Activated CD4-positive, alpha-beta T cell treated with anti-CD3 and anti-CD28 coated beads, Interleukin-2, amount 50 U/mL, for 16 hours (primary cell): ENCODE data around the gene MRPL34.

Source experiments
- DNase-seq: peaks from one replicate; pipeline ENCODE4 v3.0.0-alpha.2; 2020

MRPL34 gene

GRCh38 chr19:17329366-17330261 lies 23.9 kb downstream of the MRPL34 start:
- no peak for DNase-seq

GRCh38 chr19:17330262-17331044 lies 24.8 kb downstream of the MRPL34 start:
- no peak for DNase-seq

GRCh38 chr19:17331045-17331558 lies 25.4 kb downstream of the MRPL34 start:
- DNase-seq: no peak

DNA sequence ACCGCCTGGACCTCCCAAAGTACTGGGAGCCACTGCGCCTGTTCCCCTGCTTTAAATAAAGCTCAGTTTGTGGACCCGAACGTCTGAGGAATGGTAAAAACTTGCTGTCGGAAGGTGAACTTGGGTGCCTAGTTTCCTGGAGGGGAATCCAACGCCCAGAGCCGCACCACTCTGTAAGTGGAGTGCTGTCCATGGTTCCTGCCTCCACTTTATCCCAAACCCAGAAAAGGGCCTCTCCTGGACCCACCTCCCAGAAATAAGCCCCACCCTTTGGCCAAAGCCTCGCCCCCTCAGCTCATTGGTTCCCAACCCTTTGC lies 26.6 kb downstream of the MRPL34 start:
- no peak for DNase-seq

- DNase-seq: peak; percentile 42
Measured at GRCh38 chr19:17332677-17333581, 27.3 kb downstream of the MRPL34 start.

DNA sequence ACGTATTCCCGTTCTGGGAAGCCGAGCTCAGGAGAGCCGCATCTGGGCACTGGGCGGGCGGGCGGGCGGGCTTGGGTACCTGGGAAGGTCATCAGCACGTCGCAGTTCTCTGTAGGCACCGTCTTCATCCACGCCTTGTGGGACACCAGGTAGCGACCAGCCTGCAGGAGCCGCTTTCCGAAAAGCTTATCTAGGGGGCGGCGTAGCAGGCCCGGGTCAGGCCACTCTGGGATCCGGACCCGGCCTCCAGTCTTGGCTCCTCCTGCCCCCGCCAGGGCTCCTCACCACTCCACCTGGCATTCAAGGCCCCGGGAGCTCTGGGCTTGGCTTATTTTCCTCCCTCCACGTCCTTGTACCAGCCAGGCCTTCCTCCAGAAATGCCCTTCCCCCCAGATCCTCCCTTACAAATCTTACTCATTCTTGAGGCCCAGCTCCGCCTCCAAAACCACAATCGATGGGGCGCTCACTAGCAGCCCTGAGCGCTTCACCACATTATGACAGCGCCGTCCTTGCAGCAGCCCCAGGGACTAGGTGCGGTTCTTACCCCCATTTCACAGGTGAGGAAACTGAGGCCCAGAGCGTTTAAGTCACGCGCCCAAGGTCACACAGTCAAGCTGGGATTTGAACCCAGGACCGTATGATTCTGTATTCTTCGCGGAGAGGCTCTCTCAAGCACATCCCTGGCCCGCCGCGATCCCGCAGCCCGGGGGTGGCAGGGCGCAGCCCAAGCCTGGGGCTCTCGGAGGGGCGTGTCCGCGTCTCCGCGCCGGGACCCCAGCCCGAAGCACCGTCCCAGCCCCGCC lies 28.1 kb downstream of the MRPL34 start:
- peak; percentile 91 for DNase-seq

DNA sequence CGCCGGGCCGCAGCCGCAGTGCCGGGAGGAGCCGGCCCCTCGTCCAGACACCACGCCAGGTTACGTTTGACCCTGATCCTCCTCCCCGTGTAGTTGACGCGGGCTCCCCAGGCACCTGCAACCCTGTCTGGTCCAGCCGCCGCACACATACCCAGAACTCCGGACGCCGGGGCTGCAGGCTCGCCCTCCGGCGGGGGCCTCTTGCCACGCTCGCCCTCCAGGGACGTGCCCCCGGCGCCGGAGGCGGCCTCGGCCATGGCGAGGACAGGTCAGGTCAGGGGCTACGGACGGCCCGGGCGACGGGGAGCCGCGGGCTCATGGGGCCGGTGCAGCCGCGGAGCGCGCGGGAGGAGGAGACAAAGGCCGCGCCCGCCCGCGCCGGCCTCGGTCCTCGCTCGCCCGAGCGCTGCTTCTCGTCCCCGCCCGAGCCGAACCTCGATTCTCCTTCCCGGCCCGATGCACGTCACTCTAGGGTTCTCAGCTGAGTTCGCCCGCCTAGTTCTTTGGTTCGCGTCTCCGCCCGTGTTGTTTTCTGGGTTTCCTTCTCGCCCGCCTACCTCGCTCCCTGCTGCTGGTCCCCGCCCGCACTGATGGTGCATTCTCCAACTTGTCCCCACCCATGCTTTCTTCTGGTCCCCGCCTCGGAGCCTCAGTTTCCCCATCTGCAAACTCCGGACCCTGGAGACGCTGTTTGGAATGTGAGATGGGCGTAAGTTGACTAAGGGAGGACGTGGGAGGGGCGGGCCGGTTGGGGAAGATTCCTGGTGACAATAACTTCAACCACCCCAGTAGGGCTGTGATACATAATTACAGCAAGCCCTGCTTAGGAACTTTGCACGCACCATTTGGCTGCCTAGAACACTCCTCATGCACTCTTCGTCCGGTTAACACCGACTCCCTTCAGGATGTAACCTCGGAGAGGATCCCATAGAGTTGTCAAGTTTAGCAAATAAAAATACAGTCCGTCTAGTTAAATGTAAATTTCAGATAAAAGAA lies 29.0 kb downstream of the MRPL34 start, which contains the start of gene ANO8:
TSS of gene ANO8 (minus strand) at position 442 of the 996 bp plus-strand sequence. CDS start at position 257, 185 bp downstream.
- DNase-seq: peak; percentile 96

DNA sequence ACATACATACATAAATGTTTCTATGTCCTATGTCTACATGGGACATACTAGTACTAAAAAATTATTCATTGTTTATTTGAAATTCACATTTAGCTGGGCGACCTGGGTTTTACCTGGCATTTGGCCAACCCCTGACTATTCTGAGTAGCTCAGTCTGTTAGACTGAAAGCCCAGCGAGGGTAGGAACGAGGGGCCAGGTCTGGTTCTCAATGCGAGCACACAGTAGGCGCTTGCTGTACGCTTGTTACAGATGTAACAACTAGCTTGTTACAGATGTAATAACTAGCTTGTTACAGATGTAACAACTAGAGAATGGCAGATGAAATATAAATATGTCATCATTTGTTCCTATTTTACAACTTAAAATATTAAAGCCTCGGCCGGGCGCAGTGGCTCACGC lies 29.9 kb downstream of the MRPL34 start:
- DNase-seq: no peak

DNA sequence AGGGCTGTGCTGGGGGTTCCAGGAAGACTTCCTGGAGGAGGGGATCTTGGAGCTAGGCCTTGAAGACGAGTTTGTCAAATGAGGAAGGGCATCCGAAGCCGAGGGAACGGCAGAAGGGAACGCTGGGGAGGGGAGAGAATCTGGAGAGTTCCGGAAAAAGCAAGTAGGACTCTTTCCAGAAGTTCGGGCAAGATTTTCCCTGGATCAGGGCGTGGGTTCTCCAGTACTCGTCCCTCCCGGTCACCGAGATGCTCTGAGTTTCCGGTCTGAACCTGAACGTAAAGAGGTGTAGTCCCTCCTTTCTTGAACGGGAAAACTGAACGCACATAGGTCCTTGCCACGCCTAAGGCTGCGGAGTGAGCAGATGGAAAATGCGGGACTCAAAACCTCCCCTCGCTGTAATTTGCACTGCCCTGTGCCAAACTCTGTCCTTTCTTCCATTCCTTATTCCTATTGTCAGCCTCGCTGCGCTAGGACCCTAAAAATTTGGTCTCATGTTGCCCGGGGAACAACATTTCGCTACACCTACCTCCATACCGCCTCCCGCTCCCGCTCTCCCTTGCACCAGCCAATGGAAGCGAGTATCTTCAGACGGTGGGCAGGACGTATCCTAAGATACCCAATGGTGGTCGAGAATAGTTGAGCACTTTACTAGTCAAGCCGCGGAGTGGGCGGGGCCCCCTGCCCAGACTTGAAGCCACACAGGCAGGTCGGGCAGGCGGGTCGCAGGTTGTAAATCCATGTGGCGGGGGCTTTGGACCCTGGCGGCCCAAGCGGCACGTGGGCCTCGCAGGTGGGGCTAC lies 31.4 kb downstream of the MRPL34 start, which contains the start of gene GTPBP3:
TSS of gene GTPBP3 (plus strand) at position 682 of the 803 bp plus-strand sequence. CDS start at position 741, 59 bp downstream.
- DNase-seq: peak; percentile 99

GRCh38 chr19:17337675-17338432 lies 32.2 kb downstream of the MRPL34 start:
- DNase-seq: peak; percentile 65

DNA sequence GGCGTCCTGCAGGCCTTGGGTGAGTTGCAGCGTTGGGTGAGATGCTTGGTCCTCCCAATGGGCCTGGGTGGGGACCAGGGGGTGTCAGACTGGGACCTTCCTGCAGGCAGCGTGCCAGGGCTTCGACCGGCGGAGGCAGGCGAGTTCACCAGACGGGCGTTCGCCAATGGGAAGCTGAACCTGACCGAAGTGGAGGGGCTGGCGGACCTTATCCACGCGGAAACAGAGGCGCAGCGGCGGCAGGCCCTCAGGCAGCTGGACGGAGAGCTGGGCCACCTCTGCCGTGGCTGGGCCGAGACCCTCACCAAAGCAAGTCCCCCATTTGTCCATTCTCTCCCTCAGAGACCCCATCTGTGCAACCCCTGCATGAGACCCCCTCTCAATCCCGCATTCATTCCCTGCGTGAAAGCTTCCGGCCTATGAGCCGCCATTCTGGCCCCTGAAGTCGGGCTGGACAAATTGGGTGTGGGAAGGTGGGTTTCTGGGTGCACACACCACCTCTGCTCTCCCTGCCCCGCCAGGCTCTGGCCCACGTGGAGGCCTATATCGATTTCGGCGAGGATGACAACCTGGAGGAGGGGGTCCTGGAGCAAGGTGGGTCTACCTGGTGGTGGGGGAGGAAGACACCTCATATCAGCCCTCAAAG lies 32.9 kb downstream of the MRPL34 start:
- DNase-seq: no peak

DNA sequence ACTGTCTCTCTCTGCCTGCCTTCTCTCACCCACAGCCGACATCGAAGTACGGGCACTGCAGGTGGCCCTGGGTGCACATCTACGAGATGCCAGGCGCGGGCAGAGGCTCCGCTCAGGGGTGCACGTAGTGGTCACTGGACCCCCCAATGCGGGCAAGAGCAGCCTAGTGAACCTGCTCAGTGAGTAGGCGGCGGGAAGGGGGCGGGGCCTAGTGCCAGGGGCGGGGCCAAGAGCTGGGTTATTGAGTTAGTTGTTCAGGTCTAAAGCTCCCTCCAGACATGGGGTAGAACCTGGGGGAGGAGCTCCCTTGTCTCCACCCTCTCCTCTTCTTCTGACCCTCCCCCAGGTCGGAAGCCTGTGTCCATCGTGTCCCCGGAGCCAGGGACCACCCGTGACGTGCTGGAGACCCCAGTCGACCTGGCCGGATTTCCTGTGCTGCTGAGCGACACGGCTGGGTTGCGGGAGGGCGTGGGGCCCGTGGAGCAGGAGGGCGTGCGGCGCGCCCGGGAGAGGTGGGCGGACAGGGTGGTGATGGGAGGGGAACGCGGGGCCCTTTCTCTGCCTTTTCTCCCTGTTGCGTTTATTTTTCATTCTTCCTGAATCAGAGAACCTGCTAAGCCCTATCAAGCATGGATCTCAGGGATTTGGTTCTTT lies 33.5 kb downstream of the MRPL34 start:
- DNase-seq: peak; percentile 63

GRCh38 chr19:17340302-17340870 lies 34.7 kb downstream of the MRPL34 start:
- no peak for DNase-seq

GRCh38 chr19:17340871-17341357 lies 35.2 kb downstream of the MRPL34 start:
- no peak for DNase-seq

DNA sequence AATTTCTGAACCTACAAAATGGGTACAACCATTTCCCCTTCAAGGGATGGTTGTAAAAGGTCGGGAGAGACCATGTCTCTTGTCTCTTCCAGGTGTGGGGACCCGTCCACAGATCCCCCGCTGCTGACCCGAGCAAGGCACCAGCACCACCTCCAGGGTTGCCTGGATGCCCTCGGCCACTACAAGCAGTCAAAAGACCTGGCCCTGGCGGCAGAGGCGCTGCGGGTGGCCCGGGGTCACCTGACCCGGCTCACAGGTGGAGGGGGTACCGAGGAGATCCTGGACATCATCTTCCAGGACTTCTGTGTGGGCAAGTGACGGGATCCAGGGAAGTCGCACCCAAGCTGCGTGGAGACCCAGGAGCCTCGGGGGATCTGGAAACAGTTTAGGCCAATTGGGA lies 35.7 kb downstream of the MRPL34 start:
- DNase-seq: no peak

DNA sequence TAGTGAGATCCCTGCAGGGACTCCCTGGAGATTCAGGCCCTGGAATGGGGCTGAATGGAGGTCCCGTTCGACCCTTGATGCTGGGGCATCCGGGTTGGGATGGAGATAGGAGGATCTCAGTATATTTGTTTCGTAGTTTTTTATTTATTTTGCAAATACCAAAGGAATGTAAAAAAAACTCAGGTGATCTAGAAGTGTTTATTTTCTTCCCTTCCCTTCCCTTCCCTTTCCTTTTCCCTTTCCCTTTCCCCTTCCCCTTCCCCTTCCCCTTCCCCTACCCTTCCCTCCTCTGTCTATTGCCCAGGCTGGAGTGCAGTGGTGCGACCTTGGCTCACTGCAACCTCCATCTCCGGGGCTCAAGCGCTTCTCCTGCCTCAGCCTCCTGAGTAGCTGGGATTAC lies 36.2 kb downstream of the MRPL34 start:
- DNase-seq: no peak

DNA sequence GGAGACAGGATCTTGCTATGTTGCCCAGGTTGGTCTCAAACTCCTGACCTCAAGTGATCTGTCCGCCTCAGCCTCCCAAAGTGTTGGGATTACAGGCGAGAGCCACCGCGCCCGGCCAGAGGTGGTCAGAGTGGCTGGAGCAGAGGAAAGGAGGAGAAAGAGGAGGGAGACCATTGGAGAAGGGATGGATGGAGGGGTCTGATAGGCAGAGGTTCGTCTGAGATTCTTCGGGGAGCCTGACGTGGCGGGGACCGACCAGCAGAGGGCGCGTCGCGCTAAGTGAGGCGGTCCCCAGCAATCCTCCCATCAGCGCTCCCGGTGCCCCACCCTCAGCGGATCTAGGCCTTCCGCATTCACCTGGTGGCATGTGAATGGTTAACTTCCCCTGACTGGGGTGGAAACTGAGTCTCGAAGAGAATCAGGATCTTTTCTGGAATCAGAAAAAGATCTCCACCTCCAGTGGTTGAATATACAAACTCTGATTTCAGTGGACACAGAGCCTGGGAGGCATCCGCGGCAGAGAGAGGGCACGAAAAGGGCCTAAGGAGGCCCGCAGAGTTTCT lies 40.5 kb downstream of the MRPL34 start:
- DNase-seq: peak; percentile 84
